ENCODE results near the gene SRC.

The SRC gene

GRCh38 chr20:37423545-37423944 lies 77.6 kb downstream of the SRC start:
- no peak for DNase-seq (ENCODE audit: low read depth in 2 of 2, low spot score in 1 of 2)

GRCh38 chr20:37424062-37424851 lies 78.3 kb downstream of the SRC start:
- DNase-seq (ENCODE audit: low read depth in 2 of 2, low spot score in 1 of 2), result no peak

- no peak for DNase-seq (ENCODE audit: low read depth in 2 of 2, low spot score in 1 of 2)
These were observed 79.2 kb downstream of the SRC start for GRCh38 chr20:37425103-37425625.

GRCh38 chr20:37426106-37426505 lies 80.2 kb downstream of the SRC start:
- no peak for DNase-seq (ENCODE audit: low read depth in 2 of 2, low spot score in 1 of 2)

GRCh38 chr20:37426978-37427377 lies 81.0 kb downstream of the SRC start:
- no peak for DNase-seq (ENCODE audit: low read depth in 2 of 2, low spot score in 1 of 2)

GRCh38 chr20:37430044-37430443 lies 84.1 kb downstream of the SRC start:
- no peak for DNase-seq (ENCODE audit: low read depth in 2 of 2, low spot score in 1 of 2)

- no peak for DNase-seq (ENCODE audit: low read depth in 2 of 2, low spot score in 1 of 2)
These were observed 85.0 kb downstream of the SRC start for GRCh38 chr20:37430778-37431460.

GRCh38 chr20:37431786-37432185 lies 85.8 kb downstream of the SRC start:
- no peak for DNase-seq (ENCODE audit: low read depth in 2 of 2, low spot score in 1 of 2)

- no peak for DNase-seq (ENCODE audit: low read depth in 2 of 2, low spot score in 1 of 2)
These were observed 86.7 kb downstream of the SRC start for GRCh38 chr20:37432606-37433005.

GRCh38 chr20:37435607-37436006 lies 89.7 kb downstream of the SRC start:
- DNase-seq (ENCODE audit: low read depth in 2 of 2, low spot score in 1 of 2), result no peak

- DNase-seq (ENCODE audit: low read depth in 2 of 2, low spot score in 1 of 2), result no peak
These were observed 90.7 kb downstream of the SRC start for GRCh38 chr20:37436527-37437186.

GRCh38 chr20:37437676-37438075 lies 91.7 kb downstream of the SRC start:
- DNase-seq (ENCODE audit: low read depth in 2 of 2, low spot score in 1 of 2), result no peak

GRCh38 chr20:37438464-37439222 lies 92.7 kb downstream of the SRC start:
- no peak for DNase-seq (ENCODE audit: low read depth in 2 of 2, low spot score in 1 of 2)

GRCh38 chr20:37439223-37439933 lies 93.4 kb downstream of the SRC start:
- no peak for DNase-seq (ENCODE audit: low read depth in 2 of 2, low spot score in 1 of 2)

GRCh38 chr20:37441023-37441422 lies 95.1 kb downstream of the SRC start:
- no peak for DNase-seq (ENCODE audit: low read depth in 2 of 2, low spot score in 1 of 2)

GRCh38 chr20:37442547-37442946 lies 96.6 kb downstream of the SRC start:
- DNase-seq (ENCODE audit: low read depth in 2 of 2, low spot score in 1 of 2), result no peak

- no peak for DNase-seq (ENCODE audit: low read depth in 2 of 2, low spot score in 1 of 2)
These were observed 97.0 kb downstream of the SRC start for GRCh38 chr20:37442986-37443385.

- no peak for DNase-seq (ENCODE audit: low read depth in 2 of 2, low spot score in 1 of 2)
These were observed 97.7 kb downstream of the SRC start for GRCh38 chr20:37443596-37443995.

- DNase-seq (ENCODE audit: low read depth in 2 of 2, low spot score in 1 of 2), result no peak
These were observed 99.1 kb downstream of the SRC start for GRCh38 chr20:37445041-37445440.

- DNase-seq (ENCODE audit: low read depth in 2 of 2, low spot score in 1 of 2), result no peak
These were observed 100.5 kb downstream of the SRC start for GRCh38 chr20:37446286-37447032.

Measured in stimulated activated CD8-positive, alpha-beta memory T cell treated with anti-CD3 and anti-CD28 coated beads, Interleukin-4, amount 100 ng/mL, for 4 hours (primary cell).